Common myeloid progenitor, CD34-positive (primary cell): ENCODE data around the gene OR10W1.

Experiments used
- CTCF ChIA-PET: fragments of 350-600 bp; sonication (Branson Sonifier 250); formaldehyde crosslinking; loops from one replicate; lab custom pipeline; 2021; ENCODE audit warnings: antibody characterized with exemption; lab: Charles Lee
- POLR2A ChIA-PET: fragments of 350-600 bp; sonication (Branson Sonifier 250); formaldehyde crosslinking; loops from one replicate; lab custom pipeline; 2021; ENCODE audit warnings: antibody characterized with exemption; lab: Charles Lee
- DNase-seq, 3 donors: peaks; one replicate each; pipeline versions ENCODE4 v3.0.0 to v3.0.0-alpha.2; 2013
- H3K27ac ChIP-seq, 2 experiments: 1 replicate in 1 of 2; 2 replicates in 1 of 2; pipeline ENCODE4 v1.7.0; 2013; ENCODE audit warnings: inconsistent platforms in 2 of 2, low read length in 2 of 2, mild to moderate bottlenecking in 2 of 2, low read depth in 1 of 2, moderate library complexity in 1 of 2; ENCODE audit not compliant: severe bottlenecking in 2 of 2, insufficient read depth in 1 of 2, poor library complexity in 1 of 2
- H3K27me3 ChIP-seq, 5 experiments: replicated peaks in 2 of 5; 1 replicate in 3 of 5; 2 replicates in 2 of 5; pipeline versions ENCODE4 v1.6.1 to v1.7.0; 2013; ENCODE audit warnings: low read length in 4 of 5, mild to moderate bottlenecking in 2 of 5, moderate library complexity in 2 of 5, inconsistent platforms in 1 of 5; ENCODE audit not compliant: insufficient read depth in 5 of 5, control insufficient read depth in 4 of 5
- H3K36me3 ChIP-seq, 4 experiments: 1 replicate in 2 of 4; 2 replicates in 2 of 4; pipeline versions ENCODE4 v1.6.1 to v1.7.0; 2013; ENCODE audit warnings: low read length in 3 of 4, control low read depth in 1 of 4, mild to moderate bottlenecking in 1 of 4; ENCODE audit not compliant: control insufficient read depth in 4 of 4, insufficient read depth in 4 of 4
- H3K4me1 ChIP-seq, 4 experiments: 1 replicate in 3 of 4; 2 replicates in 1 of 4; pipeline versions ENCODE4 v1.6.1 to v1.7.1; 2013; ENCODE audit warnings: low read length in 3 of 4, mild to moderate bottlenecking in 3 of 4, control low read depth in 1 of 4, inconsistent platforms in 1 of 4, moderate library complexity in 1 of 4; ENCODE audit not compliant: control insufficient read depth in 4 of 4, insufficient read depth in 4 of 4; ENCODE audit errors: control extremely low read depth in 1 of 4
- H3K4me3 ChIP-seq, 7 experiments: 1 replicate in 4 of 7; 2 replicates in 3 of 7; pipeline versions ENCODE4 v1.5.1 to v1.7.0; 2013; ENCODE audit warnings: mild to moderate bottlenecking in 7 of 7, low read length in 6 of 7, moderate library complexity in 6 of 7, inconsistent platforms in 2 of 7, low read depth in 2 of 7, control low read depth in 1 of 7; ENCODE audit not compliant: insufficient read depth in 4 of 7, control insufficient read depth in 1 of 7; ENCODE audit errors: extremely low read depth in 1 of 7
- H3K9me3 ChIP-seq, 5 experiments: 1 replicate in 4 of 5; 2 replicates in 1 of 5; pipeline versions ENCODE4 v1.6.1 to v1.7.1; 2013; ENCODE audit warnings: low read length in 4 of 5, mild to moderate bottlenecking in 2 of 5, inconsistent platforms in 1 of 5, low read depth in 1 of 5, moderate library complexity in 1 of 5; ENCODE audit not compliant: control insufficient read depth in 4 of 5, insufficient read depth in 2 of 5; ENCODE audit errors: control extremely low read depth in 1 of 5
- WGBS: methylation state at CpG from one replicate; pipeline ENCODE4 v1.1.5; 2013; ENCODE audit not compliant: insufficient coverage; 5-methylcytosine and 5-hydroxymethylcytosine counted together

Gene OR10W1

DNA sequence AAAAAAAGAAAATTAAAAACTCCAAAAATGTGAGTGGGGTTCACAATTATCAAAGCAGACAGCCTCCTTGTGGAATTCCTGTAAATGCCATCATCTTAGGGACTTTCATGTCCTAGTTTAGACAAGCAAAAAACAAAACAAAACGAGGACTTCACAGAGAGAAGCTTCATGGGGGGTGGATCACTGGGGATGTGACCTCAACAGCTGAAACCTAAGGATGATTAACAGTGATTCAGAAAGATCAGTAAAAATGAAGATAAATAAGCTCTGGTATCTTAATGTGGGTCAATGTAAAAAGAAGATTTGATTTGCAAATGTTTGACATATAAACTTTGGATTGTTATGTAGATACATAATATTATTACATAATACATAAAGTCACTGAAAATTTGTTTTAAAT is 8.1 kb upstream of the OR10W1 start:
- H3K36me3 ChIP-seq, result no peaks in the 10 kb centered on the region
- 60% methylated on average over 1 of the region's 1 CpG for WGBS
- no peak for DNase-seq
- H3K9me3 ChIP-seq, result no peaks in the 10 kb centered on the region
- POLR2A ChIA-PET, result no interaction called here
- no peak overlapping the region for H3K4me3 ChIP-seq
- H3K4me1 ChIP-seq, result no peaks in the 10 kb centered on the region
- CTCF ChIA-PET, result no interaction called here
- no peak overlapping the region for H3K27ac ChIP-seq
- no peaks in the 10 kb centered on the region for H3K27me3 ChIP-seq

DNA sequence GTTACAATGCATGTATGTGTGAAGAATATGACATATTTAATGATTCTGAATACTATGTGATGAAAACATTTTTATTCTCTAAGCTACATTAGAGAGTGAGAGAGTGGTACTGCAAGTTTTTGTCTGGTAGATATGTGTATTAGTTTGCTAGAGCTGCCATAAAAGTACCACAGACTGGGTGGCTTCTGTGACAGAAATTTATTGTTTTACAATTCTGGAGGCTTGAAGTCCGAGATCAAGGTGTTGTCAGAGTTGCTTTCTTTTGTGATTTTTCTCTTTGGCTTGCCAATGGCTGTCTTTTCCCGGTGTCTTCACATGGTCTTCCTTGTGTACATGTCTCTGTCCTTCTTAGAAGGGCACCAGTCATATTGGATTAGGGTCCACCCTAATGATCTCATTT is 6.9 kb upstream of the OR10W1 start:
- ChIA-PET CTCF (no interaction called here), POLR2A (no interaction called here)
- no peaks in the 10 kb centered on the region for H3K27me3 ChIP-seq
- no peak for DNase-seq
- H3K27ac ChIP-seq, result no peak overlapping the region
- no peaks in the 10 kb centered on the region for H3K4me1 ChIP-seq
- no peak overlapping the region for H3K4me3 ChIP-seq
- H3K36me3 ChIP-seq, result no peaks in the 10 kb centered on the region
- no peaks in the 10 kb centered on the region for H3K9me3 ChIP-seq
- 60% methylated on average over 1 of the region's 2 CpGs for WGBS

DNA sequence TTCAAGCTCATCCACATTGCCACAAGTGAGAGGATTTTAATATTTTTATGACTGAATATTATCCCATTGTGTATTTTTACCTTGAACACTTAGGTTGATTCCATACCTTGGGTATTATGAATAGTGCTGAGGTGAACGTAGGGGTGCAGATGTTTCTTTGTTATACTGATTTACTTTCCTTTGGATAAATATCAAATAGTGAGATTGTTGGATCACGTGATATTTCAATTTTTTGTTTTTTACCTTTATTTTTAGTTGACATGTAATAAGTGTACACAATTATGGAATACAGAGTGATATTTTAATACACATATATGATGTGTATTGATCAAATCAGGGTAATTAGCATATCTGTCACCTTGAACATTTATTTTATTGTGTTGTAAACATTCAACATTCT is 8.1 kb downstream of the OR10W1 start:
- DNase-seq, result no peak
- H3K27me3 ChIP-seq, result no peaks in the 10 kb centered on the region
- ChIA-PET POLR2A (no interaction called here), CTCF (no interaction called here)
- H3K4me3 ChIP-seq, result no peak overlapping the region
- no peaks in the 10 kb centered on the region for H3K4me1 ChIP-seq
- H3K27ac ChIP-seq, result no peak overlapping the region
- no CpG with 5 or more reads among the region's 2 CpGs for WGBS
- H3K9me3 ChIP-seq, result peaks cover 0 to 2% (median 0%) of the 10 kb centered on the region in 5 experiments
- no peaks in the 10 kb centered on the region for H3K36me3 ChIP-seq

DNA sequence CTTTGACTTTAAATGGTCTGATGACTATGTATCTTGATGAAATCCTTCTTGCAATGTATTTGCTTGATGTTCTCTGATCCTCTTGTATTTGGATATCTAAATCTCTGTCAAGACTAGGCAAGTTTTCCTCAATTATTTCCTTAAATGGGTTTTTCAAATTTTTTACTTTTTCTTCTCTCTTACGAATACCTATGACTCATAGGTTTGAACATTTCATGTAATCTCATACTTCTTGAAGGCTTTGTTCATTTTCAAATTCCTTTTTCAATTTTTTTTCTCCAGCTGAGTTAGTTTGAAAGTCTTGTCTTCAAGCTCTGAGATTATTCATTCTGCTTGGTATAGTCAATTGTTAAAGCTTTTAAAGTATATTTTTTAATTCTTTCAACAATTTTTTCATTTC is 13.1 kb downstream of the OR10W1 start:
- CTCF ChIA-PET, result no interaction called here
- no CpG with 5 or more reads among the region's 1 CpG for WGBS

DNA sequence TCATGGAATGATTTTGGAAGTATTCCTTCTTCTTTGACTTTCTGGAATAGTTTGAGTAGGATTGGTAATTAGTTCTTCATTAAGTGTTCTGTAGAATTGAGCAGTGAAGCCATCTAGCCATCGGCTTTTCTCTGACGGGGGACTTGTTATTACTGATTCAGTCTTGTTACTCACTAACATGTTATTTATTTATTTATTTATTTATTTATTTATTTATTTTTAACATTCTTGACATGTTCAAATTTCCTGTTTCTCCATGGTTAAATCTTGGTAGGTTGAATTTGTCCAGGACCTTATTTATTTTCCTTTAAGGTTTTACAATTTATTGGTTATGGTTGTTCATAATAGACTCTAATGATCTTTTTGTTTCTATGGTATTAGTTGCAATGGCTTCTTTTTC is 24.1 kb downstream of the OR10W1 start:
- WGBS, result no CpG with 5 or more reads among the region's 2 CpGs
- no peaks in the 10 kb centered on the region for H3K27me3 ChIP-seq
- H3K36me3 ChIP-seq, result no peaks in the 10 kb centered on the region
- DNase-seq, result no peak
- no peaks in the 10 kb centered on the region for H3K4me1 ChIP-seq
- H3K27ac ChIP-seq, result no peak overlapping the region
- peaks cover 0 to 5% (median 2%) of the 10 kb centered on the region in 5 experiments for H3K9me3 ChIP-seq
- POLR2A ChIA-PET, result no interaction called here
- CTCF ChIA-PET, result no interaction called here
- no peak overlapping the region for H3K4me3 ChIP-seq

More for the DNA sequence above, 13.1 kb downstream of the OR10W1 start:
- H3K9me3 ChIP-seq, result peaks cover 0 to 5% (median 0%) of the 10 kb centered on the region in 5 experiments
- no peak overlapping the region for H3K27ac ChIP-seq
- no peaks in the 10 kb centered on the region for H3K27me3 ChIP-seq
- H3K4me3 ChIP-seq, result no peak overlapping the region
- H3K4me1 ChIP-seq, result no peaks in the 10 kb centered on the region
- H3K36me3 ChIP-seq, result no peaks in the 10 kb centered on the region
- POLR2A ChIA-PET, result no interaction called here
- no peak for DNase-seq

DNA sequence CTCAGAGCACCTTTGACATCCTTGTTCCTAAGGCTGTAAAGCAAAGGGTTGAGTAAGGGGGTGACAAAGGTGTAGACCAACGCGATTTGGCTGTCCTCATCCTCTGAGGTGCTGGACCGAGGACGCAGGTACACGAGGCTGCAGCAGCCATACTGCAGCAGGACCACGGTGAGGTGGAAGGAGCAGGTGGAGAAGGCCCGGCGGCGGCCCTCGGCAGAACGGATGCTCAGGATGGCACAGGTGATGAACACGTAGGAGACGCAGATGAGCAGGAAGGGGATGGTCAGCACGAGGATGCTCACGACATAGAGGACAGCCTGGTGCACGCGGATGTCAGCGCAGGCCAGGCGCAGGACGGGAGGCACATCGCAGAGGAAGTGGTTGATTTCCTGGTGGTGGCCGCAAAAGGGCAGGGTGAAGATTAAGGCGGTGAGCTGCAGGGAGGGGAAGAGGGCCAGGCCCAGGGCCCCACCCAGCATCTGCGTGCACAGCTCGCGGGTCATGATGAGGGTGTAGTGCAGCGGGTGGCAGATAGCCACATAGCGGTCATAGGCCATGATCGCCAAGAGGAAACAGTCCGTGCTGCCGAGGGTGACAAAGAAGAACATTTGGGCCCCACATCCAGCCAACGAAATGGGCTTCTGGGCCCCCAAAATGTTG is 40.0 kb downstream of the OR10W1 start:
- CTCF ChIA-PET, result interaction anchor here (1.0 kb wide), 1 partner anchor 10 kb away, joined by 3 read pairs; no protein-coding TSS in a partner anchor

DNA sequence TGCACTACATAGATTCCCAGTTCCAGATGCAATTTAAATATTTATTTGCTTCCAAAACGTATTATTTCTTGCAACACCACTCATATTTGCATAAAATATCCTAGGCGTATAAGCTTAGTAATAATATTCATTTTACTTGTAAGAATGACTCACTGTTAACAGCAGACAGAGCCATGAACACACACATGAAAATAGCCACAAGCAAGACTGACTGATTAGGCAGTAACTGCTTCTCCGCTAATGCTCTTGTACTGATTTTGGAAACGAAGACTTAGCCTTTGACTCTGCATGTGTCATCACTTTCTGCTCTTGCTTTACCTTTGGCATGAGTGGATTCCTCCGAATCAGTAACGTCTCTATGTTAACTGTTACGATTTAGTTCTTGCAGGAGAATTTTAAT is 45.3 kb downstream of the OR10W1 start:
- Histone ChIP-seq H3K27me3 (no peaks in the 10 kb centered on the region), H3K27ac (no peak overlapping the region), H3K36me3 (no peaks in the 10 kb centered on the region), H3K4me1 (no peaks in the 10 kb centered on the region), H3K4me3 (no peak overlapping the region), H3K9me3 (no peaks in the 10 kb centered on the region)
- POLR2A ChIA-PET, result no interaction called here
- no peak for DNase-seq
- CTCF ChIA-PET, result no interaction called here
- WGBS, result 82% methylated on average over 4 of the region's 7 CpGs

More for the DNA sequence above, 40.0 kb downstream of the OR10W1 start:
- Histone ChIP-seq H3K27ac (no peak overlapping the region), H3K4me1 (no peaks in the 10 kb centered on the region), H3K4me3 (no peak overlapping the region), H3K27me3 (no peaks in the 10 kb centered on the region), H3K36me3 (no peaks in the 10 kb centered on the region), H3K9me3 (no peaks in the 10 kb centered on the region)
- POLR2A ChIA-PET, result no interaction called here
- DNase-seq, result no peak
- WGBS, result 96% methylated on average over 32 of the region's 32 CpGs
